DND-41 (cell line): Measurements from ENCODE around the gene SRSF3.

Experiments
- ATAC-seq: fragments of 200-7000 bp; cut with Tn5 transposase; 3 replicates; pipeline ENCODE4 v1.9.1; 2021; ENCODE audit warnings: low read depth; ENCODE audit not compliant: insufficient read depth
- DNase-seq: peaks from one replicate; pipeline ENCODE4 v3.0.0-alpha.2; 2020
- H2AFZ ChIP-seq: 2 replicates; pipeline ENCODE4 v1.6.0; 2012; ENCODE audit warnings: low read depth, low read length
- H3K27ac ChIP-seq: 2 replicates; pipeline ENCODE4 v1.5.1; 2012; ENCODE audit warnings: low read length, inconsistent platforms
- H3K27me3 ChIP-seq: fragments of 200-600 bp; sonication (generic); 2 replicates; pipeline ENCODE4 v1.6.0; 2012; ENCODE audit warnings: low read length, mild to moderate bottlenecking, inconsistent platforms; ENCODE audit not compliant: insufficient read depth, poor library complexity
- H3K36me3 ChIP-seq: 2 replicates; pipeline ENCODE4 v1.5.1; 2012; ENCODE audit warnings: low read length, inconsistent platforms; ENCODE audit not compliant: insufficient read depth
- H3K4me1 ChIP-seq: 2 replicates; pipeline ENCODE4 v1.5.1; 2012; ENCODE audit warnings: mild to moderate bottlenecking, low read length; ENCODE audit not compliant: insufficient read depth
- H3K4me2 ChIP-seq: 2 replicates; pipeline ENCODE4 v1.6.0; 2012; ENCODE audit warnings: mild to moderate bottlenecking, moderate library complexity, low read length, inconsistent platforms; ENCODE audit not compliant: insufficient read depth
- H3K4me3 ChIP-seq, 2 experiments: fragments of 200-600 bp in 1 of 2; shearing (Covaris generic) in 1 of 2; 2 replicates each; pipeline ENCODE4 v1.5.1; 2012 to 2016; ENCODE audit warnings: inconsistent platforms in 2 of 2, low read length in 2 of 2, mild to moderate bottlenecking in 2 of 2, low read depth in 1 of 2, moderate library complexity in 1 of 2
- H3K79me2 ChIP-seq: 2 replicates; pipeline ENCODE4 v1.6.0; 2012; ENCODE audit warnings: low read length, inconsistent platforms; ENCODE audit not compliant: insufficient read depth
- H3K9ac ChIP-seq: 2 replicates; pipeline ENCODE4 v1.6.0; 2012; ENCODE audit warnings: low read depth, mild to moderate bottlenecking, inconsistent platforms, low read length, moderate library complexity
- H3K9me3 ChIP-seq: 2 replicates; pipeline ENCODE4 v1.5.1; 2012; ENCODE audit warnings: low read length, moderate library complexity, mild to moderate bottlenecking, inconsistent platforms; ENCODE audit not compliant: insufficient read depth, severe bottlenecking
- H4K20me1 ChIP-seq: 2 replicates; pipeline ENCODE4 v1.6.0; 2012; ENCODE audit warnings: low read length; ENCODE audit not compliant: insufficient read depth
- EZH2 ChIP-seq: IDR thresholded peaks from 3 replicates; pipeline ENCODE4 v1.6.1; 2012; ENCODE audit warnings: borderline replicate concordance, low read depth, mild to moderate bottlenecking, moderate library complexity, low read length, inconsistent platforms; ENCODE audit not compliant: severe bottlenecking
- TF ChIP-seq, protein P1 (sequence below): IDR thresholded peaks from 2 replicates; pipeline ENCODE4 v1.5.1; 2012; ENCODE audit warnings: borderline replicate concordance, low read length, moderate library complexity, mild to moderate bottlenecking; ENCODE audit not compliant: poor library complexity, severe bottlenecking; ENCODE audit errors: extremely low read depth

Gene SRSF3

DNA sequence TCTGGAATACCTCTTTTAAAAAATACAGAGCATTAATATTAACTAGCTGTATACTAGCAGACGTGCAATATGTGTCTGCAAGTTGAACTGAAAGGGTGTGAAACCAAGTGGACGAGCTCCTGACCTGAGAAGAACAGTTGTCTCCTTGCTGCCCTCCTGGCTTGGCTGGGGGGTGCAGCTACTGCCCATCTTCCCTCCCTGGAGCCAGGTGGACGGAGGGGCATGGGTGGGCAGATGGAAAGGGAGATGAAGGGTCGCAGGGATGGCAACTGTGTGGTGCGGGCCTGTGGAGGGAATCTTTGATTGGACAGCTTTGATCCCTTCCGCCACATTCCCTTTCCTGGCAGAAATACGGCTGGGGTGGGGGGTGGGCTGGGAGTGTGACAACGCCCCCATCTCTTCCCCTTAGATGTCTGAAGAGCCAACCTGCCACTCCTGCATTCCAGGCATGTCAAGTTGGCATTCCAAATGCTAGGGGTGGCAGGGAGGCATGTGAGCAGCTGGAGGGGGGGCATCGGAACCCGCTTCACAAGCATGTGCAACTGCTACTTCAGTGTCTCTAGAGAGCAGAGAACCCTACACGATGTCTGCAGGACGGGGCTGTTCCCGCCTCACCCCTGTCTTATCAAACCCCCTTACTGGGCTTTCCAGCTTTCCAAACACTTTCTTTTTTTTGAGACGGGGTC, 37.3 kb downstream of the SRSF3 start:
- Histone ChIP-seq H3K27ac (no peak overlapping the region), H3K4me3 (no peak overlapping the region), H2AFZ (no peak overlapping the region), H3K9ac (no peak overlapping the region), H3K79me2 (no peaks in the 10 kb centered on the region), H3K36me3 (no peaks in the 10 kb centered on the region), H3K4me1 (no peaks in the 10 kb centered on the region), H3K9me3 (no peaks in the 10 kb centered on the region), H3K4me2 (no peak overlapping the region), H4K20me1 (no peaks in the 10 kb centered on the region), H3K27me3 (no peaks in the 10 kb centered on the region)
- TF ChIP-seq EZH2: no peak
- TF ChIP-seq, protein P1, sequence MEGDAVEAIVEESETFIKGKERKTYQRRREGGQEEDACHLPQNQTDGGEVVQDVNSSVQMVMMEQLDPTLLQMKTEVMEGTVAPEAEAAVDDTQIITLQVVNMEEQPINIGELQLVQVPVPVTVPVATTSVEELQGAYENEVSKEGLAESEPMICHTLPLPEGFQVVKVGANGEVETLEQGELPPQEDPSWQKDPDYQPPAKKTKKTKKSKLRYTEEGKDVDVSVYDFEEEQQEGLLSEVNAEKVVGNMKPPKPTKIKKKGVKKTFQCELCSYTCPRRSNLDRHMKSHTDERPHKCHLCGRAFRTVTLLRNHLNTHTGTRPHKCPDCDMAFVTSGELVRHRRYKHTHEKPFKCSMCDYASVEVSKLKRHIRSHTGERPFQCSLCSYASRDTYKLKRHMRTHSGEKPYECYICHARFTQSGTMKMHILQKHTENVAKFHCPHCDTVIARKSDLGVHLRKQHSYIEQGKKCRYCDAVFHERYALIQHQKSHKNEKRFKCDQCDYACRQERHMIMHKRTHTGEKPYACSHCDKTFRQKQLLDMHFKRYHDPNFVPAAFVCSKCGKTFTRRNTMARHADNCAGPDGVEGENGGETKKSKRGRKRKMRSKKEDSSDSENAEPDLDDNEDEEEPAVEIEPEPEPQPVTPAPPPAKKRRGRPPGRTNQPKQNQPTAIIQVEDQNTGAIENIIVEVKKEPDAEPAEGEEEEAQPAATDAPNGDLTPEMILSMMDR: no peak
- DNase-seq (no peak), ATAC-seq (no peak)

DNA sequence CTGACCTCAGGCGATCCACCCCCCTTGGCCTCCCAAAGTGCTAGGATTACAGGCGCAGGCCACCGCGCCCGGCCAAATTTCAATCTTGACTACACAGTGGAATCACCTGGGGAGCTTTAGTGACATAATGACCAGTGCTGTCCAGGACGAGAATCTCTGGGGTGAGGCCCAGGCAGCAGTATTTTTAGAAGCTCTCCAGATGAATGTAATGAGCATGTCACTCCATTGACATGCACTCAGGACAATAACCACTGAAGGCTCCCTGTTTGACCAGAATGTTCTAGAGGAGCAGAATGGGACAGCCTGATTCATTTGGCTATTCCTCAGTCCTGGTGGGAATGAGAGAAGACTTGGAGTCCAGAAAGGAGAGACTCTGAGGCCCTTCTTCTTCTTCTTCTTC, 39.2 kb downstream of the SRSF3 start:
- no peak for DNase-seq
- no peak overlapping the region for H2AFZ ChIP-seq
- no peaks in the 10 kb centered on the region for H4K20me1 ChIP-seq
- no peak for TF ChIP-seq EZH2
- TF ChIP-seq, protein P1: no peak
- no peak overlapping the region for H3K4me3 ChIP-seq
- H3K36me3 ChIP-seq: no peaks in the 10 kb centered on the region
- H3K4me2 ChIP-seq: no peak overlapping the region
- no peak overlapping the region for H3K27ac ChIP-seq
- no peak for ATAC-seq
- H3K4me1 ChIP-seq: no peaks in the 10 kb centered on the region
- no peak overlapping the region for H3K9ac ChIP-seq
- no peaks in the 10 kb centered on the region for H3K79me2 ChIP-seq
- H3K9me3 ChIP-seq: no peaks in the 10 kb centered on the region
- no peaks in the 10 kb centered on the region for H3K27me3 ChIP-seq

DNA sequence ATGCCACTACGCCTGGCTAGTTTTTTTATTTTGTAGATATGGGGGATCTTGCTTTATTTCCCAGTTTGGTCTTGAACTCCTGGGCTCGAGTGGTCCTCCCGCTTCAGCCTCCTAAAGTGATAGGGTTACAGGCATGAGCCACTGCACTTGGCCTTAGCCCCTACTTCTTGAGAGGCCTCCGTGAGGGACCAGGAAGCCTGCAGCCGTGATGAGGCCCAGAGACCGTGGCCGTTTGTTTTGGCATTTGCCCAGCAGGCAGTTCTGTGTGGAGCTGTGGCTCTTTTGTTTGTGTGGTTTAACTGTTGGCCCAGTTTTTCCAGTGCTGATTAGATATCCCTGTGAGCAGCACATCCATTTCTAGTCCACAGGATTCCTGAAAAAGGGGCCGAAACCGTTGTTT, 39.8 kb downstream of the SRSF3 start:
- Histone ChIP-seq H3K27ac (no peak overlapping the region), H3K9me3 (no peaks in the 10 kb centered on the region), H3K36me3 (no peaks in the 10 kb centered on the region), H3K27me3 (no peaks in the 10 kb centered on the region), H3K4me3 (no peak overlapping the region), H3K9ac (no peak overlapping the region), H3K79me2 (no peaks in the 10 kb centered on the region), H2AFZ (no peak overlapping the region), H4K20me1 (no peaks in the 10 kb centered on the region), H3K4me2 (no peak overlapping the region), H3K4me1 (no peaks in the 10 kb centered on the region)
- ATAC-seq (no peak), DNase-seq (no peak)
- no peak for TF ChIP-seq EZH2
- TF ChIP-seq, protein P1: no peak
